H1 (cell line): Measurements from ENCODE around the gene GOLIM4. TPM values are rescaled to one million over a fixed set of nuclear protein-coding genes. Genes with fewer than 3 reads are reported as not detected.

Source experiments
- CTCF ChIA-PET: fragments of 300-600 bp; sonication (Branson Sonifier 250); formaldehyde crosslinking; loops from one replicate; lab custom pipeline; 2021; ENCODE audit not compliant: partially characterized antibody; lab: Charles Lee
- POLR2A ChIA-PET: fragments of 300-600 bp; sonication (Branson Sonifier 250); formaldehyde crosslinking; loops from one replicate; lab custom pipeline; 2021; ENCODE audit warnings: inconsistent platforms; ENCODE audit not compliant: partially characterized antibody; lab: Charles Lee
- DNase-seq, 2 experiments: peaks; one replicate each; pipeline versions ENCODE4 v3.0.0 to v3.0.0-alpha.2; 2010 to 2022; ENCODE audit warnings: low spot score in 2 of 2, low read depth in 1 of 2, mixed read lengths in 1 of 2
- FAIRE-seq: peaks from 2 replicates; lab custom pipeline; 2011; peaks lifted over from hg19 to GRCh38; lab: Jason Lieb, UNC
- H2AFZ ChIP-seq: 2 replicates; pipeline ENCODE4 v1.8.1; 2012; ENCODE audit warnings: low read length, inconsistent platforms
- H2AK5ac ChIP-seq: 2 replicates; pipeline ENCODE4 v1.6.1; 2013; ENCODE audit warnings: low read depth, low read length
- H2BK120ac ChIP-seq: replicated peaks from 2 replicates; pipeline ENCODE3; 2013; ENCODE audit warnings: low read depth, low read length, inconsistent platforms
- H2BK12ac ChIP-seq: 2 replicates; pipeline ENCODE4 v1.6.1; 2013; ENCODE audit warnings: low read depth, low read length
- H2BK15ac ChIP-seq: 2 replicates; pipeline ENCODE4 v1.6.1; 2013; ENCODE audit warnings: low read length
- H2BK20ac ChIP-seq: 2 replicates; pipeline ENCODE4 v1.6.1; 2013; ENCODE audit warnings: low read length
- H2BK5ac ChIP-seq: 2 replicates; pipeline ENCODE4 v1.6.1; 2013; ENCODE audit warnings: low read depth, low read length
- H3K14ac ChIP-seq: 2 replicates; pipeline ENCODE4 v1.6.1; 2013; ENCODE audit warnings: inconsistent platforms; ENCODE audit not compliant: insufficient read length
- H3K18ac ChIP-seq: 2 replicates; pipeline ENCODE4 v1.6.1; 2013; ENCODE audit warnings: low read length; ENCODE audit errors: extremely low read depth
- H3K23ac ChIP-seq: 2 replicates; pipeline ENCODE4 v1.6.1; 2013; ENCODE audit warnings: inconsistent platforms; ENCODE audit not compliant: insufficient read length
- H3K23me2 ChIP-seq: 2 replicates; pipeline ENCODE4 v1.6.1; 2013; ENCODE audit warnings: low read depth, low read length
- H3K27ac ChIP-seq: 2 replicates; pipeline ENCODE4 v1.6.1; 2011; ENCODE audit warnings: low read depth, low read length, inconsistent platforms
- H3K27me3 ChIP-seq, 4 experiments: replicated peaks in 1 of 4; 1 replicate in 1 of 4; 2 replicates in 3 of 4; pipeline versions ENCODE4 v1.6.1 to v1.8.1; 2011 to 2013; ENCODE audit warnings: low read length in 3 of 4, mild to moderate bottlenecking in 3 of 4, inconsistent platforms in 2 of 4, mixed read lengths in 2 of 4, moderate library complexity in 1 of 4; ENCODE audit not compliant: control insufficient read depth in 3 of 4, insufficient read depth in 3 of 4; ENCODE audit errors: extremely low read depth in 1 of 4
- H3K36me3 ChIP-seq, 4 experiments: 2 replicates each; pipeline versions ENCODE4 v1.6.1 to v1.8.1; 2011 to 2013; ENCODE audit warnings: mild to moderate bottlenecking in 4 of 4, low read length in 3 of 4, moderate library complexity in 2 of 4, control low read depth in 1 of 4, inconsistent platforms in 1 of 4; ENCODE audit not compliant: insufficient read depth in 4 of 4, control insufficient read depth in 2 of 4
- H3K4ac ChIP-seq: replicated peaks from 2 replicates; pipeline ENCODE3; 2013; ENCODE audit warnings: low read length, low read depth, mixed read lengths, inconsistent platforms; ENCODE audit not compliant: insufficient read length
- H3K4me1 ChIP-seq, 4 experiments: replicated peaks in 1 of 4; 1 replicate in 1 of 4; 2 replicates in 3 of 4; pipeline versions ENCODE4 v1.6.1 to v1.8.1; 2011 to 2013; ENCODE audit warnings: low read length in 3 of 4, inconsistent platforms in 2 of 4, mixed read lengths in 1 of 4; ENCODE audit not compliant: insufficient read depth in 4 of 4, control insufficient read depth in 3 of 4
- H3K4me2 ChIP-seq, 2 experiments: 2 replicates each; pipeline versions ENCODE4 v1.6.1 to v1.8.1; 2011 to 2013; ENCODE audit warnings: low read depth in 2 of 2, low read length in 2 of 2, control low read depth in 1 of 2, inconsistent platforms in 1 of 2, mild to moderate bottlenecking in 1 of 2; ENCODE audit not compliant: insufficient read depth in 1 of 2
- H3K4me3 ChIP-seq, 4 experiments: fragments of 200-600, 300-600 bp in 1 of 4; sonication (generic), shearing (Covaris generic), sonication (Bioruptor Twin) in 1 of 4; 2 replicates each; pipeline versions ENCODE4 v1.5.1 to v1.8.1; 2011 to 2016; ENCODE audit warnings: low read length in 4 of 4, low read depth in 3 of 4, control low read depth in 2 of 4, inconsistent platforms in 2 of 4, mild to moderate bottlenecking in 2 of 4, mixed read lengths in 1 of 4, moderate library complexity in 1 of 4; ENCODE audit not compliant: insufficient read depth in 2 of 4; ENCODE audit errors: extremely low read depth in 1 of 4
- H3K56ac ChIP-seq: replicated peaks from 2 replicates; pipeline ENCODE3; 2013; ENCODE audit warnings: low read depth, mild to moderate bottlenecking, mixed read lengths, low read length, inconsistent platforms; ENCODE audit not compliant: insufficient read length
- H3K79me1 ChIP-seq: 2 replicates; pipeline ENCODE4 v1.6.1; 2013; ENCODE audit warnings: low read depth, low read length, control low read depth
- H3K79me2 ChIP-seq, 2 experiments: 2 replicates each; pipeline versions ENCODE4 v1.6.1 to v1.8.1; 2012 to 2013; ENCODE audit warnings: low read length in 2 of 2, mild to moderate bottlenecking in 2 of 2, inconsistent platforms in 1 of 2; ENCODE audit not compliant: insufficient read depth in 2 of 2, control insufficient read depth in 1 of 2
- H3K9ac ChIP-seq, 4 experiments: replicated peaks in 1 of 4; 1 replicate in 1 of 4; 2 replicates in 3 of 4; pipeline versions ENCODE4 v1.6.1 to v1.8.1; 2011 to 2013; ENCODE audit warnings: low read depth in 3 of 4, low read length in 3 of 4, control low read depth in 2 of 4, mild to moderate bottlenecking in 2 of 4, moderate library complexity in 2 of 4, inconsistent platforms in 1 of 4; ENCODE audit errors: extremely low read depth in 1 of 4
- H3K9me3 ChIP-seq, 2 experiments: 2 replicates each; pipeline versions ENCODE4 v1.6.1 to v1.8.1; 2012 to 2013; ENCODE audit warnings: mild to moderate bottlenecking in 2 of 2, moderate library complexity in 2 of 2, control low read depth in 1 of 2, inconsistent platforms in 1 of 2, low read depth in 1 of 2, low read length in 1 of 2, mixed read lengths in 1 of 2; ENCODE audit not compliant: insufficient read depth in 2 of 2
- H4K20me1 ChIP-seq, 2 experiments: replicated peaks in 1 of 2; 2 replicates each; pipeline versions ENCODE3 to v1.8.1; 2011 to 2013; ENCODE audit warnings: inconsistent platforms in 2 of 2, low read length in 2 of 2, mild to moderate bottlenecking in 1 of 2; ENCODE audit not compliant: insufficient read depth in 2 of 2, control insufficient read depth in 1 of 2
- H4K5ac ChIP-seq: 2 replicates; pipeline ENCODE4 v1.6.1; 2013; ENCODE audit warnings: low read length, low read depth, mixed read lengths, inconsistent platforms; ENCODE audit not compliant: insufficient read length
- H4K8ac ChIP-seq: 2 replicates; pipeline ENCODE4 v1.8.0; 2013; ENCODE audit warnings: mild to moderate bottlenecking, moderate library complexity, low read length, inconsistent platforms; ENCODE audit not compliant: insufficient read depth; ENCODE audit errors: extremely low read depth
- H4K91ac ChIP-seq: replicated peaks from 2 replicates; pipeline ENCODE3; 2013; ENCODE audit warnings: low read length, mixed read lengths, inconsistent platforms; ENCODE audit not compliant: insufficient read length
- ASH2L ChIP-seq: fragments of 200-600, 300-600 bp; sonication (generic); IDR thresholded peaks from one replicate; pipeline ENCODE4 v1.7.1; 2017; ENCODE audit warnings: low read length
- CBX5 ChIP-seq: fragments of 300-800, 300-1000 bp; sonication (generic); IDR thresholded peaks from 2 replicates; pipeline ENCODE4 v1.7.1; 2016; ENCODE audit warnings: antibody characterized with exemption, low read length, low read depth
- CHD1 ChIP-seq: IDR thresholded peaks from 2 replicates; pipeline ENCODE4 v1.6.1; 2012; ENCODE audit warnings: low read depth, low read length, improper control_type of control experiment
- EZH2 ChIP-seq: fragments of 200-600 bp; sonication (generic); IDR thresholded peaks from 2 replicates; pipeline ENCODE4 v1.7.1; 2012; ENCODE audit warnings: low read depth, mild to moderate bottlenecking, moderate library complexity, low read length, inconsistent platforms; ENCODE audit not compliant: severe bottlenecking
- JUN ChIP-seq: IDR thresholded peaks from 2 replicates; pipeline ENCODE4 v1.6.1; 2011; ENCODE audit warnings: low read depth, mild to moderate bottlenecking, improper control_type of control experiment, low read length
- MAX ChIP-seq: IDR thresholded peaks from 2 replicates; pipeline ENCODE4 v1.6.1; 2012; ENCODE audit warnings: inconsistent platforms
- POLR2AphosphoS5 ChIP-seq: IDR thresholded peaks from 2 replicates; pipeline ENCODE4 v1.6.1; 2011; ENCODE audit warnings: low read depth, low read length
- RBBP5 ChIP-seq: IDR thresholded peaks from 2 replicates; pipeline ENCODE4 v1.7.1; 2012; ENCODE audit warnings: low read depth, mild to moderate bottlenecking, inconsistent platforms, low read length, moderate library complexity, borderline replicate concordance
- SRF ChIP-seq: IDR thresholded peaks from 2 replicates; pipeline ENCODE4 v1.6.1; 2011; ENCODE audit warnings: mild to moderate bottlenecking, low read depth, low read length, moderate library complexity
- TAF7 ChIP-seq: optimal IDR thresholded peaks from 2 replicates; pipeline ENCODE3; 2011; ENCODE audit warnings: low read depth, mild to moderate bottlenecking, inconsistent platforms, low read length, moderate library complexity, borderline replicate concordance
- WGBS, 2 experiments: shearing (Covaris generic) in 1 of 2; methylation state at CpG; one replicate each; pipeline versions ENCODE4 v1.1.6 to v1.1.7; 2013 to 2015; ENCODE audit warnings: low lambda C conversion rate in 2 of 2, mixed read lengths in 2 of 2, inconsistent platforms in 1 of 2, low coverage in 1 of 2, missing lambda C conversion rate in 1 of 2; ENCODE audit not compliant: insufficient replicate concordance in 2 of 2, insufficient coverage in 1 of 2, insufficient read length in 1 of 2; ENCODE audit errors: extremely low coverage in 1 of 2, missing lambda C conversion rate in 1 of 2; 5-methylcytosine and 5-hydroxymethylcytosine counted together
- polyA plus RNA-seq, 7 experiments: library from polyadenylated mRNA; depleted of rRNA in 3 of 7; stranded (reverse) in 5 of 7; unstranded in 2 of 7; fragments of >200 nt in 5 of 7; fragments of 200-250 nt in 2 of 7; gene quantifications; 1 replicate in 5 of 7; 2 replicates in 1 of 7; 4 replicates in 1 of 7; pipeline versions ENCODE4 v1.2.1 to v1.2.3, GENCODE V29; 2011 to 2013; ENCODE audit warnings: missing spikeins in 2 of 7, mixed read lengths in 2 of 7
- total RNA-seq: library from RNA; stranded (reverse); fragmentation: NEBNext Ultra II Directional; extraction: Animal tissue kit (Norgen Biotek cat#: 25700); gene quantifications from 2 replicates; pipeline ENCODE4 v1.2.1, GENCODE V29; 2021

The GOLIM4 gene
- total and polyA plus RNA-seq, 2 of the 8 experiments (the other 6 are each of a cell fraction or from before 2014, with no cell fraction given) = 5.6 to 29.7 TPM

DNA sequence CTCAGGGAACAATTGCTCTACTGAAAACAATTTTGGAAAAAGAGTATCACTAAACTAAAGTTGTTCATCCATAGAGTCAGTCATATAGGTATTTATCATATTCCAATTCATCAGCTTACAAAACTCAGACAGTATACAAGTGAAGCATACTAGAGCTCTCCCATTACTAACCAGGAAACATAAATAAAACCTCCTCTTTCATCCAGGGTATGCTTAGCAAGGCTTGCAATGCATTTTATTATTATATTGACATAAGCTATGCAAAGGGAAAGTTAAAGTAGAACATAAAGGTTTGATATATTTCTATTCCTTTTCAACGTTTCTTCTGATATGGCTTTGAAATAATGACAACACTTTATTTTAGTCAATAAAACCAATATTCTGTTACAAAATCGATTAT is 106.7 kb downstream of the GOLIM4 start:
- Histone ChIP-seq H4K91ac (no peak overlapping the region), H3K14ac (no peak overlapping the region), H3K56ac (no peak overlapping the region), H2BK20ac (no peak overlapping the region), H2BK12ac (no peak overlapping the region), H3K4me3 (no peak overlapping the region), H3K23ac (no peak overlapping the region), H3K79me2 (no peaks in the 10 kb centered on the region), H3K36me3 (no peaks in the 10 kb centered on the region), H2BK15ac (no peak overlapping the region), H3K18ac (no peak overlapping the region), H3K4me1 (no peaks in the 10 kb centered on the region), H4K20me1 (no peaks in the 10 kb centered on the region), H2BK120ac (no peak overlapping the region), H3K4me2 (no peak overlapping the region), H3K79me1 (no peaks in the 10 kb centered on the region), H3K27me3 (no peaks in the 10 kb centered on the region), H2BK5ac (no peak overlapping the region), H3K27ac (no peak overlapping the region), H3K23me2 (no peaks in the 10 kb centered on the region), H3K4ac (no peak overlapping the region), H4K5ac (no peak overlapping the region), H2AK5ac (no peak overlapping the region), H2AFZ (no peak overlapping the region), H4K8ac (no peak overlapping the region), H3K9ac (no peak overlapping the region), H3K9me3 (no peaks in the 10 kb centered on the region)
- FAIRE-seq (no peak), DNase-seq (no peak)
- TF ChIP-seq MAX = no peak
- TF ChIP-seq CBX5 = no peak
- TF ChIP-seq ASH2L = no peak
- TF ChIP-seq CHD1 = no peak
- TF ChIP-seq RBBP5 = no peak
- TF ChIP-seq EZH2 = no peak
- TF ChIP-seq TAF7 = no peak
- TF ChIP-seq POLR2AphosphoS5 = no peak
- no peak for TF ChIP-seq JUN
- no peak for TF ChIP-seq SRF
- CTCF ChIA-PET = no interaction called here
- WGBS, 2 experiments = 82% methylated on average over 2 of the region's 2 CpGs; no CpG with 5 or more reads in 1 of the 2 experiments
- POLR2A ChIA-PET = no interaction called here
